Superior temporal gyrus (tissue), 1 donor: ENCODE results near the gene GPR107.

Experiments used
- DNase-seq: peaks from one replicate; pipeline ENCODE4 v3.0.0-alpha.2; 2016; ENCODE audit errors: extremely low spot score

The GPR107 gene

GRCh38 chr9:130110166-130110565 is 56.5 kb downstream of the GPR107 start:
- DNase-seq: no peak

- DNase-seq: no peak
Measured at GRCh38 chr9:130110596-130111021, 56.9 kb downstream of the GPR107 start.

GRCh38 chr9:130111786-130112537 is 58.3 kb downstream of the GPR107 start:
- no peak for DNase-seq

GRCh38 chr9:130112538-130113151 is 58.9 kb downstream of the GPR107 start:
- no peak for DNase-seq

- DNase-seq: no peak
Measured at GRCh38 chr9:130114741-130115140, 61.0 kb downstream of the GPR107 start.

- no peak for DNase-seq
Measured at GRCh38 chr9:130116346-130116745, 62.6 kb downstream of the GPR107 start.

- no peak for DNase-seq
Measured at GRCh38 chr9:130117376-130117775, 63.7 kb downstream of the GPR107 start.

- peak; percentile 47 for DNase-seq
Measured at GRCh38 chr9:130117816-130118632, 64.3 kb downstream of the GPR107 start.

- DNase-seq: no peak
Measured at GRCh38 chr9:130118841-130119518, 65.3 kb downstream of the GPR107 start.

- DNase-seq: no peak
Measured at GRCh38 chr9:130119519-130120298, 66.0 kb downstream of the GPR107 start.

GRCh38 chr9:130120299-130120587 is 66.5 kb downstream of the GPR107 start:
- DNase-seq: no peak

GRCh38 chr9:130120832-130121231 is 67.1 kb downstream of the GPR107 start:
- DNase-seq: no peak

- DNase-seq: no peak
Measured at GRCh38 chr9:130122456-130122855, 68.8 kb downstream of the GPR107 start.

- no peak for DNase-seq
Measured at GRCh38 chr9:130124085-130124860, 70.6 kb downstream of the GPR107 start.

GRCh38 chr9:130126721-130127433 is 73.2 kb downstream of the GPR107 start:
- DNase-seq: no peak

- no peak for DNase-seq
Measured at GRCh38 chr9:130128251-130128650, 74.5 kb downstream of the GPR107 start.

GRCh38 chr9:130128733-130129431 is 75.2 kb downstream of the GPR107 start:
- peak; percentile 31 for DNase-seq

- DNase-seq: no peak
Measured at GRCh38 chr9:130129432-130130061, 75.8 kb downstream of the GPR107 start.

GRCh38 chr9:130132746-130133145 is 79.0 kb downstream of the GPR107 start:
- DNase-seq: no peak
